MM.1S (cell line): ENCODE measurements around the gene ORAI2.

Experiments
- EZH2 ChIP-seq: fragments of 300-600 bp; sonication (generic); optimal IDR thresholded peaks from 2 replicates; pipeline ENCODE3; 2017; ENCODE audit warnings: low read depth, mild to moderate bottlenecking, antibody characterized with exemption, low read length, mixed read lengths
- EZH2phosphoT487 ChIP-seq: fragments of 300-600 bp; sonication (generic); IDR thresholded peaks from 2 replicates; pipeline ENCODE4 v1.6.1; 2018; ENCODE audit warnings: antibody characterized with exemption, low read length
- TF ChIP-seq, protein P1 (sequence below): fragments of 300-600 bp; sonication (generic); IDR thresholded peaks from 2 replicates; pipeline ENCODE4 v1.5.1; 2016; ENCODE audit warnings: antibody characterized with exemption, low read length, mixed read lengths

DNA sequence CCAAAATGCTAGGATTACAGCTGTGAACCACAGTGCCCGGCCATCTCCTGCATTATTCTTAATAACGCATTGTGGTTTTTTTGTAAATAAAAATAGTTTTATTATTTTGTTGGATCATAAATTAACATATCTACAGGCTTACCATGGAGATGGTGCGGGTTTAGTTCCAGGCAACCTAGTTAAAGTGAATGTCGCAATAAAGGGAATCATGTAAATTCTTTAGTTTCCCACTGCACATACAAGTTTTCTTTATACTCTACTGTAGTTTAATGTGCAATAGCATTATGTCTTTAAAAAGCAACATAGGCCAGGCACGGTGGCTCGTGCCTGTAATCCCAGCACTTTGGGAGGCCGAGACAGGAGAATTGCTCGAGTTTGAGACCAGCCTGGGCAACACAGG lies 34.8 kb upstream of the ORAI2 start:
- no peak for TF ChIP-seq EZH2phosphoT487
- TF ChIP-seq, protein P1, sequence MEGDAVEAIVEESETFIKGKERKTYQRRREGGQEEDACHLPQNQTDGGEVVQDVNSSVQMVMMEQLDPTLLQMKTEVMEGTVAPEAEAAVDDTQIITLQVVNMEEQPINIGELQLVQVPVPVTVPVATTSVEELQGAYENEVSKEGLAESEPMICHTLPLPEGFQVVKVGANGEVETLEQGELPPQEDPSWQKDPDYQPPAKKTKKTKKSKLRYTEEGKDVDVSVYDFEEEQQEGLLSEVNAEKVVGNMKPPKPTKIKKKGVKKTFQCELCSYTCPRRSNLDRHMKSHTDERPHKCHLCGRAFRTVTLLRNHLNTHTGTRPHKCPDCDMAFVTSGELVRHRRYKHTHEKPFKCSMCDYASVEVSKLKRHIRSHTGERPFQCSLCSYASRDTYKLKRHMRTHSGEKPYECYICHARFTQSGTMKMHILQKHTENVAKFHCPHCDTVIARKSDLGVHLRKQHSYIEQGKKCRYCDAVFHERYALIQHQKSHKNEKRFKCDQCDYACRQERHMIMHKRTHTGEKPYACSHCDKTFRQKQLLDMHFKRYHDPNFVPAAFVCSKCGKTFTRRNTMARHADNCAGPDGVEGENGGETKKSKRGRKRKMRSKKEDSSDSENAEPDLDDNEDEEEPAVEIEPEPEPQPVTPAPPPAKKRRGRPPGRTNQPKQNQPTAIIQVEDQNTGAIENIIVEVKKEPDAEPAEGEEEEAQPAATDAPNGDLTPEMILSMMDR = no peak
- no peak for TF ChIP-seq EZH2
